Measurements from ENCODE around the gene COL9A1. TPM values are rescaled to one million over a fixed set of nuclear protein-coding genes. Genes with fewer than 3 reads are reported as not detected.

COL9A1 gene
- polyA plus RNA-seq, 1 of the 3 experiments (the other 2 are of a cell fraction): 0.05 TPM

GRCh38 chr6:70176842-70177550 is 125.9 kb downstream of the COL9A1 start:
- Histone ChIP-seq H3K4me1 (ENCODE audit: control insufficient read depth in 1 of 2, insufficient read depth in 2 of 2, low read depth in 1 of 2, low read length in 1 of 2) (0 out of 4 replicates have a peak, but pooled peaks cover 0 to 4% of the 10 kb centered on the region in 2 experiments), H3K27me3 (ENCODE audit: insufficient read depth) (no peaks in the 10 kb centered on the region), H3K9ac (no peak overlapping the region), H3F3A (replicated peaks; ENCODE audit: insufficient read depth) (no peaks in the 10 kb centered on the region), H4K20me1 (ENCODE audit: insufficient read depth) (no peaks in the 10 kb centered on the region), H3K79me2 (ENCODE audit: insufficient read depth) (no peaks in the 10 kb centered on the region), H2AFZ (ENCODE audit: low read depth) (no peak overlapping the region), H3K9me3 (no peaks in the 10 kb centered on the region), H3K27ac (ENCODE audit: low read depth in 2 of 2, low read length in 1 of 2) (no peak overlapping the region), H3K9me2 (no peaks in the 10 kb centered on the region), H3K36me3 (replicated peaks in 1 of 2; ENCODE audit: control insufficient read depth in 1 of 2, insufficient read depth in 2 of 2, low read length in 1 of 2) (no peaks in the 10 kb centered on the region), H3K4me3 (ENCODE audit: low read depth in 2 of 2, low read length in 1 of 2) (no peak overlapping the region), H3K4me2 (no peak overlapping the region)
- ChIA-PET CTCF (interaction anchor here (1.5 kb wide), 1 partner anchor 19 kb away, joined by 3 read pairs; no protein-coding TSS in a partner anchor), POLR2A (no interaction called here)
- 36% methylated on average over 3 of the region's 3 CpGs for WGBS (ENCODE audit: low lambda C conversion rate)
- DNase-seq: no peak
- no peak for TF ChIP-seq NRF1 (IDR thresholded peaks at IDR 0.05; ENCODE audit: low read depth, low read length)
- TF ChIP-seq CTCF (IDR thresholded peaks at IDR 0.05): no peak
- TF ChIP-seq TEAD4 (IDR thresholded peaks at IDR 0.05; ENCODE audit: borderline replicate concordance, insufficient read depth): no peak
- no peak for TF ChIP-seq TAF1 (IDR thresholded peaks at IDR 0.05; ENCODE audit: borderline replicate concordance, low read depth, low read length)
- no peak for TF ChIP-seq FOXM1 (IDR thresholded peaks at IDR 0.05; ENCODE audit: low read depth)
- TF ChIP-seq MXI1 (IDR thresholded peaks at IDR 0.05; ENCODE audit: low read depth, low read length): no peak
- no peak for TF ChIP-seq GATA2 (CRISPR knock-in tag; IDR thresholded peaks at IDR 0.05)
- no peak for TF ChIP-seq CHD2 (IDR thresholded peaks at IDR 0.05; ENCODE audit: low read length, partially characterized antibody)
- TF ChIP-seq PBX3 (IDR thresholded peaks at IDR 0.05): no peak
- TF ChIP-seq SMC3 (IDR thresholded peaks at IDR 0.05; ENCODE audit: low read depth, low read length): no peak
- no peak for TF ChIP-seq EZH2phosphoT487 (IDR thresholded peaks at IDR 0.05; ENCODE audit: borderline replicate concordance, low read depth)
- no peak for TF ChIP-seq SIN3A (IDR thresholded peaks at IDR 0.05; ENCODE audit: borderline replicate concordance, low read depth, low read length)
- TF ChIP-seq, protein P1, sequence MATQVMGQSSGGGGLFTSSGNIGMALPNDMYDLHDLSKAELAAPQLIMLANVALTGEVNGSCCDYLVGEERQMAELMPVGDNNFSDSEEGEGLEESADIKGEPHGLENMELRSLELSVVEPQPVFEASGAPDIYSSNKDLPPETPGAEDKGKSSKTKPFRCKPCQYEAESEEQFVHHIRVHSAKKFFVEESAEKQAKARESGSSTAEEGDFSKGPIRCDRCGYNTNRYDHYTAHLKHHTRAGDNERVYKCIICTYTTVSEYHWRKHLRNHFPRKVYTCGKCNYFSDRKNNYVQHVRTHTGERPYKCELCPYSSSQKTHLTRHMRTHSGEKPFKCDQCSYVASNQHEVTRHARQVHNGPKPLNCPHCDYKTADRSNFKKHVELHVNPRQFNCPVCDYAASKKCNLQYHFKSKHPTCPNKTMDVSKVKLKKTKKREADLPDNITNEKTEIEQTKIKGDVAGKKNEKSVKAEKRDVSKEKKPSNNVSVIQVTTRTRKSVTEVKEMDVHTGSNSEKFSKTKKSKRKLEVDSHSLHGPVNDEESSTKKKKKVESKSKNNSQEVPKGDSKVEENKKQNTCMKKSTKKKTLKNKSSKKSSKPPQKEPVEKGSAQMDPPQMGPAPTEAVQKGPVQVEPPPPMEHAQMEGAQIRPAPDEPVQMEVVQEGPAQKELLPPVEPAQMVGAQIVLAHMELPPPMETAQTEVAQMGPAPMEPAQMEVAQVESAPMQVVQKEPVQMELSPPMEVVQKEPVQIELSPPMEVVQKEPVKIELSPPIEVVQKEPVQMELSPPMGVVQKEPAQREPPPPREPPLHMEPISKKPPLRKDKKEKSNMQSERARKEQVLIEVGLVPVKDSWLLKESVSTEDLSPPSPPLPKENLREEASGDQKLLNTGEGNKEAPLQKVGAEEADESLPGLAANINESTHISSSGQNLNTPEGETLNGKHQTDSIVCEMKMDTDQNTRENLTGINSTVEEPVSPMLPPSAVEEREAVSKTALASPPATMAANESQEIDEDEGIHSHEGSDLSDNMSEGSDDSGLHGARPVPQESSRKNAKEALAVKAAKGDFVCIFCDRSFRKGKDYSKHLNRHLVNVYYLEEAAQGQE (IDR thresholded peaks at IDR 0.05; ENCODE audit: low read depth, low read length): no peak
- TF ChIP-seq RXRA (IDR thresholded peaks at IDR 0.05; ENCODE audit: borderline replicate concordance, low read depth): no peak
- TF ChIP-seq USF1 (IDR thresholded peaks at IDR 0.05; ENCODE audit: borderline replicate concordance, low read depth): no peak
- TF ChIP-seq MEF2A (IDR thresholded peaks at IDR 0.05; ENCODE audit: borderline replicate concordance, low read depth): no peak
- TF ChIP-seq JUND (IDR thresholded peaks at IDR 0.05): no peak
- no peak for TF ChIP-seq RFX5 (IDR thresholded peaks at IDR 0.05; ENCODE audit: low read length)
- TF ChIP-seq EP300 (IDR thresholded peaks at IDR 0.05; ENCODE audit: borderline replicate concordance in 1 of 2, low read depth in 1 of 2, low read length in 1 of 2): no peak
- no peak for TF ChIP-seq ELF1 (IDR thresholded peaks at IDR 0.05)
